HG03460 (cell line): ENCODE data around the gene FKBP8.

ENCODE experiments used
- ATAC-seq: cut with Tn5 transposase; IDR thresholded peaks from one replicate; pipeline ENCODE4 v1.9.1; 2021; ENCODE audit not compliant: unreplicated experiment

Gene FKBP8

DNA sequence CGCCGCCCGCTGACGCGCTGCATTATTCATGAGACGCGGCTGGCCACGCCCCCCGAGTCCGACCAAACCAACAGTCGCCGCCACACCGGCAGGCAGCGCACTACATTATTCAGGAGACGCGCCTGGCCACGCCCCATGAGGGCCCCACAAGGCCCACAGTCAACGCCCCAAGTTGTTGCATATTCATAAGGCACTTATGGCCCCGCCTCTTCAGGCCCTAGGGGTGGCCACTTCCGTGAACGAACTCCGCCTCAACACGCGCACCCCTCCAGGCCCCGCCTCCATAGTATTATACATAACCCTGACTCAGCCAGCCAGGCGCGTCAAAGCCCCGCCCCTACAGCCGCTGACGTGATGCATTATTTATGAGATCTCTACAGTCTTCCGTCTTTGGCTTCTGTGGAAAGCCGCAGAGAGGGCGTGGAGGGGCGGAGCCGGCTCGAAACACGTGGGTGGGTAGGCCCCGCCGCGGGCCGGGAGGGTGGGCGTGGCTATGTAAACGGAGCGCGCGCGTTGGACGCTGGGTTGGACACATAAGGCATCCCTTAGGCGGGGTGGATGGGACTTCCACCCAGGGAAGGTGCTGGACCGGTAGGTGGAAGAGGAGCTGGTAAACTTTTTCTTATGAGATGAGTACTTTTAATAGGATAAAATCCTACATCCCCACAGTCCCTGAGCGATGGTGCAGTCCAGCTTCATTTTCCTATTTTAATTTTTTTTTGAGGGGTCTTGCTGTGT is 21.1 kb downstream of the FKBP8 start:
- ATAC-seq, result peak; percentile 83

DNA sequence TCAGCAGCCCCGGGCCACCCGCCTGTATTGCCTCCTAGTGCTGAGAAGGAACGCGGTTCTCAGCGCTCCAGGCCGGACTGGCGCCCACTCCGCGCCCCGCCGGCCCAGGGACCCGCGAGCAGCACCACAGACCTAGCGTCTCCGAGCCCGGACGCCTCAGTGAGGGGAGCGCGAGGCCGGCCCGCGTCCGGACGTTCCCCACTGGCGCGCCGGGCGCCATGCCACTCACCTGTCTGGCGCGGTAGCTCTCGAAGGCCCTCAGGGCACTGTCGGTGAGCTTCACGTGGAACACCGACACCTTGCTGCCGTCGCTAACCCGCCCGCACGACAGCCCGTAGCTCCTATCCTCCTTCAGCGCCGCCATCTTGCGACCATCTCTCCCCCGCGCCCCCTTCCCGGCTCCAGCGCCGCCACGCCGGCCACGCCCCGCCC is 21.7 kb downstream of the FKBP8 start, which contains the start of gene ELL:
TSS of gene ELL (minus strand) at position 379 of the 432 bp plus-strand sequence. CDS start at position 364, 15 bp downstream.
- no peak for ATAC-seq

DNA sequence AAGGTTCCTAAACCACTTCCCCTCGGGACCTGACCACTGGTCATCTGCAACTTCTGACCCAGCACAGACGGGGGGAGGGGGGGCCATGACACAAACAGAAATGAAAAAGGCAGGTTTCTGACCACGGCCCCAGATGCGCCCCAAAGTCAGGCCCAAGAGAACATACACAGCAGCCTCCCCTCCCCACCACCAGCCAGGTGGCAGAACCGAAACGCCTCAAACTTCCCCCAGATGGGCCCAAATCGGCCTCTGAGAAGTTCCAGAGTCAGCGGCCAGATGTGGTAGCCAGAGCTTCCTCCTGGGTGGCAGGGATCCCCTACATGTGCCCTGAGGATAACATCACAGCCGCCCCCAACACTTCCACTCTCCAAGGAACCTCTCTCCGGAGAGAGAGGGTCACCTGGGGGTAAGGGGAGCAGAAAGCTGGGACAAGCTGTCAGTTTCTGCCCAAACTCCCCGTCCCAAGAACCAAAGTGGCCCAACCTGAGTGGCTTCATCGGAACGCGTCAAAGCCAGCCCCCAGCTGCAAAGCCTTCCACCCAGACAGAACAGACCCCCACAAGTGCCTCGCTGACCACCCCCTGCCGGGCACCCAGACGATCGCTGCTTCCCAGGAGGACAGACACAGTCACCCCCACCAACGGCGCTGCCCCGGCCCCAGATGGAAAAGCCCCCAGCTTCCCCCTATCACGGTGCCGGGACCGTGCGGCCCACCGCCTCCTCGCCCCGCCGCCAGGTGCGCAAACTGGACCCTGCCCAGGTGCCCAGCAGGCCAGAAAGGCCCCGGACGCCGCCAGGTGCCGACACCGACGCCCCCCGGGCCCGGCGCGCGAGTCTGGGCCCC is 22.3 kb downstream of the FKBP8 start:
- no peak for ATAC-seq

DNA sequence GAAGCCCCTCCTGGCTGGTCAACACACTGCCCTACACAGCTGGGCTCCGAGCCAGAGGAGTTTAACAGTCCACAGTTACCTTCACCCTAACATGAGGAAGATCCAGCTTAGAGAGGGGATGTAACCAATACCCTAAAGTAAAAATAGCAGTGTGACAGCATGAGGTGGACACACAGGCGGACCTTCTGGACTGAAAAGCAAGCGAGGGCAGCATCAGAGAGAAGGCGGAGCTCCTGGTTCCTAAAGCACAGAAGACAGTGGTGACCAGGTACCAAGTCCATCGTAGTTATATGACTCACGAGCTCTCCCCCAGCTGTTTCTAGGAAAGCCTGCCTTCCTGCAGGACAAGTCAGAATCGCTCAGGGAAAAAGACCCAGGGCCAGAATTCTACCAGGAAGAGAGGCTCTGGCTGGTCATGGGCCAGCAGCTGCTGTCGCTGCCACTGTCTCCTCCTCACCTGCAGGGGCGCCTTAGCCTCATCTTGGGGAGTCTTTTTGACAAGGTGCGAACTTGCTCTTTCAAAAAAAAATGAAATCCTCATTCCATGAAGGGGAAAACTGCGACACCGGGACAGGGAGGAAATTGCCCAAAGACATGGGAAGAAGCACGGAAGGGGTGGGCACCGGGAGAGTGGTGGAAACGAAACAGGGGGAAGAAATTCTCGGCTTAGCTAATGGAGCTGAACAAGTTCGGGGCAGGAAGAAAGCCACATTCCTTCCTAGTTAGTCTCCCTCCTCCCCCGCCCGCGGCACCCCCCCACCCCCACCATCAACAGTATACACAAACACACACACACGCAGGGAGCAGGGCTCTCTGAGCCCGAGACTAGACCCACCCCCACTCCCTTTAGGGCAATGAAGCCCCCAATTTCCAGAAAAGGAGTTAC is 23.2 kb downstream of the FKBP8 start:
- no peak for ATAC-seq

- no peak for ATAC-seq
These were observed 24.7 kb downstream of the FKBP8 start for GRCh38 chr19:18518639-18519038.

GRCh38 chr19:18517606-18518005 is 25.8 kb downstream of the FKBP8 start:
- no peak for ATAC-seq

GRCh38 chr19:18515959-18516358 is 27.4 kb downstream of the FKBP8 start:
- ATAC-seq, result no peak

GRCh38 chr19:18514800-18515682 is 28.3 kb downstream of the FKBP8 start:
- ATAC-seq, result no peak

GRCh38 chr19:18513868-18514267 is 29.5 kb downstream of the FKBP8 start:
- ATAC-seq, result no peak

DNA sequence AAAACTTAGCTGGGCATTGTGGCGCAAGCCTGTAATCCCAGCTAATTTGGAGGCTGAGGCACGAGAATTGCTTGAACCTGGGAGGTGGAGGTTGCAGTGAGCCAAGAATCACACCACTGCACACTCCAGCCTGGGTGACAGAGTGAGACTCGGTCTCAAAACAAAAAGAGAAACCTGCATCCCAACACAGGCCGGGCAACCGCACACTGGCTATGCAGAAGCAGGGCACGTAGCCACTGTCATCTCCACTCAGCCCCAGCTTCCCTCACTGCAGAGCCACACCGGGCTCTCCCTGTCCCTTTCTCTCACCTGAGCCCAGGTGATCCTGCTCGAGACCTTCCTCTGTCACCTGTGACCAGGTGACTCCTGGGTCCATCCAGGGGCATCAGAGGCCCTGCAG is 33.2 kb downstream of the FKBP8 start:
- ATAC-seq, result no peak

GRCh38 chr19:18508585-18508984 is 34.8 kb downstream of the FKBP8 start:
- ATAC-seq, result no peak

DNA sequence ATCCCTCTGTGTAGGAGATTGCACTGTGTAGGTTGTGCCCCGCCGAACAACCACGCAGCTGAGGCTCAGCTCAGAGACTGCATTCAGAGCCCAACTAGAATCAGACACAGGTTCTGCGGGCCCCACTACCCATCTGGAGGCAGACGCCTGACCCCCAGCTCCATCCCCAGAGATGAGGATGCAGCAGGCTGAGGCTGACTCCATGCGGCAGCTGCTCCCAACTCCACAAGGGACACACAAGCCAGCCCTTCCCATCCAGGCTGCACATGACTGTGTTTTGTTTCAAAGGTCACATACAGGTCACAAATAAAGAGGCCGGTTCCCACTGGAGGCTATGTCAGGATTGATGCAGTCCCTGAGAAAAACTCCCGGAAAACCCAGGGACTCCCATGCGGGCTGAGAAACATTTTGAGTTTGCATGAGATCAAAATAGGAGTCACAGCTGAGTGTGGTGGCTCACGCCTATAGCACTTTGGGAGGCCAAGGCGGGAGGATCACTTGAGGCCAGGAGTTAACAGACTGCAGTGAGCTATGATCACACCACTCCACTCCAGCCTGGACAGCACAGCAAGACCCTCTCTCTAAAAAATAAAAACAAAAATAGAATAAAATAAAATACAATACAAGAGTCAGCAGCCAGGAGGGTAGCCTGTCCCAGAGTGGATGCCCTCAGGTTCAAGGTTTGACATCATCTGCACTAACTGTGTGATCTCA is 35.5 kb downstream of the FKBP8 start:
- no peak for ATAC-seq

GRCh38 chr19:18507021-18507726 is 36.2 kb downstream of the FKBP8 start:
- ATAC-seq, result no peak

DNA sequence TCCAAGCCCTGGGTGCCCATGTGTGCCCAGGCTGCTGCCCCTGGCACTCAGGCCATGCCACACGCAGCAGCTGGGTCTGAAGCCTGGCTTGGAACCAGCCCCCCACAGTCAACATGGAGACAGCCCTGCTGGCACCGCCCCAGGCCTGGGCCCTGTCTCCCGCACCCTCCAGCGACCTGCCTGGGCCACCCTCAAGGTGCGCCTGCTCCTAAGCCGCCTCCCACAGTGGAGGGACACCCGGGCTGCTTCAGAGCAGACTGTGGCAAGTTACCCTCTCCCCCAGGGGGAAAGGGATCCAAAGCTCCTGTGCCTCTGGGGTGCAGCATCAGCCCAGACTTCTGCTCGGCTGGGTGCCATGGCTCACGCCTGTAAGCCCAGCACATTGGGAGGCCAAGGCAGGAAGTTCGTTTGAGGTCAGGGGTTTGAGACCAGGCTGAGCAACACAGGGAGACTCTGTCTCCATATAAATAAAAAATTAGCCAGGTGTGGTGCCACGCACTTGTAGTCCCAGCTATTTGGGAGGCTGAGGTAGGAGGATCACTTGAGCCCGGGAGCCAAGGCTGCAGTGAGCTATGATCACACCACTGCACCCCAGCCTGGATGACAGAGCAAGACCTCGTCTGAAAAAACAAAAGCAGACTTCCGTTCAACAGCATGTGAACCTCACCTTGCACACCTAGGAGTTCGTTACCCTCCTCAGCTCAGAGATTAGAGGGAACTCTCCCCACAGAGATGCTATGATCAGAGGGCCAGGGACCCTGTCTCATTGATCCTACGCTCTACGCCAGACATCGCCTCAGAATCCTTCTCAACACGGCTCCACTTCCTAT is 37.1 kb downstream of the FKBP8 start:
- ATAC-seq, result no peak

DNA sequence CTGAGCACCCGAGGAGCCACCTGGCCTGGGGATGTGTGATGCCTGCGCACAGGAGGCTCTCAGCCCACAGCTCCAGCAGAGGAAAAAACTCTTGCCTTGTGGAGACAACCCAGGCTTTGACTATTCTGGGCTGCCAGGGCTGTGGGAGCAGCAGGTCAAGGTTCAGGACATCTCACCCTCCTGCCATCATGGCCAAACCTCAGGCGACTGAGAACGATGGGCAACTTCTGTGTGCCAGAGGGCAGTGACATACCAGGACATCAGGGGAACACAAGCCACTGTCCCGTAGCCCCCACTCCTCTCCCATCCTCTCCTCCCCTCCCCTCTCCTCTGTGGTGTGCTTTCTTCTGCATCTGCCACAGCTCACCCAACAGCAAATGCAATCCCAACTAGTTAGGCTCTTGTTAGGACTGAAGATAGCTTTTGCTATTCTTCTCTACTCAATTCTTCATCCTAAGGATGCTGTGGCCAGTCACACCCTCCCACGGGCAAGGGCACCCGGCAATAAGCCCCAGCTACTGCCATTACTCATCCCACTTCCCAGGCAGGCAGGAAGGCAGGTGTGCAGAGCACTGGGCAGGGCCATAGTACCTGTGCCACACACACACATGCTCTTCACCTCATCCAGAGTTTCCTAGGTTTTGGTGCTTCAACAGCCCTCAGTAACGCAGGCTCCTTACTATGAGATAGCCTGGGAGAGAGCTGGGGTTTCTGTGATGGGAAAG is 38.3 kb downstream of the FKBP8 start:
- ATAC-seq, result no peak

DNA sequence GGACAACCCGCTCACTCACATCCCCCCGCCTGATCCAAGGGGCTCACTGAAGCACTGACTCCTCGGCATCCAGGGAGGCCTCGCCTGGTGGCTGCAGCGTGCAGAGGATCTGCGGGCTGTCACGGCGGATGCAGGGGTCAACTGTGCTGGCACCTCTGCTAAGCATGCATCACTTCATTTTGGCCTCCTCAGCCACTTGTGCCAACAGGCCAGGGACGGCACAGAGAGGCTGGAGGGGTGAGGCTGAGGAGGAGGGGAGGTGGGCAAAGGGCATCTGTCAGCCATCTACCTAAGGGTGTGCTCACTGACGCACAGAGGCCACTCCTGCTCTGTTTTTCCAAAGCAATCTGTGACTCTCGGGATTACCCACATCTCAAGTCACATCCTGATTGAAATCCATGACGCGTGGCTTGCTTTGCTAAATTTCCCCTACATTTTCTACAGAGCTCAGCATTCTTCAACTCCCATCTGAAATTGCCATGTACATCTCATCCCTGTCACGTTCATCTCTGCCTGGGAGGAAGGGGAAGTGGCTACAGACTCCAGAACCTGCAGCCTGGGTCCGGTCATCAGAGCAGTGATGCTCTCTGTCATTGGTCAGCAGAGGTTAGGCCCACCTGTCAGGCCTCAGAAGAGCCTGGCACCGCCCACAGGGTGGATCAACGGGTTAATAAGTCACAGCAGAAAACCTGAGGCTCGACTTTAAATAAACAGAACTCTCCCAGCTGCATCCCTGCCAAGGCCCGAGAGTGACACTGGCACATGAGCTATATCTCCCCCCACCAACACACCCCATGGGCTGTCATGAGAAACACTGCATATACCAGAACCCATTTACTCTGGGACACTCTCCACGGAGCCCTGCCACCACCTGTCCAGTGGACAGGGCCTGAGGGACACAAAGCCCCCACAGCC is 39.1 kb downstream of the FKBP8 start:
- ATAC-seq, result peak; percentile 48
